ENCODE results near the gene ANKRD23. TPM values are rescaled to one million over a fixed set of nuclear protein-coding genes. Genes with fewer than 3 reads are reported as not detected.
"Not testable (repeated sequence)": the region's sequence is repeated elsewhere in the genome, so short reads cannot be mapped to it uniquely, and the experiment has no call there.

ANKRD23 gene
- total and polyA plus RNA-seq, 7 donors: 0.69 to 5.5 (median 3.8) TPM; not detected in 1

GRCh38 chr2:96866149-96866548, 22.3 kb upstream of the ANKRD23 start:
- peak; percentile 67 for DNase-seq
- Histone ChIP-seq H3K27me3 (no peaks in the 10 kb centered on the region), H3K36me3 (peaks cover 35 to 64% (median 52%) of the 10 kb centered on the region in 4 donors), H3K27ac (peak overlapping the region; percentile 99 to 100 (median 100)), H3K4me3 (peak overlapping the region in 2 of 4 donors; percentile 95 to 98), H3K9me3 (no peaks in the 10 kb centered on the region), H3K4me1 (peaks cover 0 to 71% (median 58%) of the 10 kb centered on the region in 4 donors)
- no peak for TF ChIP-seq CTCF (IDR thresholded peaks at IDR 0.05)
- no peak for TF ChIP-seq EP300 (IDR thresholded peaks at IDR 0.05)
- TF ChIP-seq POLR2A (IDR thresholded peaks at IDR 0.05): no peak
- no peak for TF ChIP-seq POLR2AphosphoS5 (IDR thresholded peaks at IDR 0.05)
- WGBS, 2 donors: 83 to 91% methylated on average over 14 of the region's 14 CpGs
- intact Hi-C loops (cut with DNase I): loop anchor here (10.0 kb wide), 1 partner anchor 331 kb away; the partner anchor contains the start of gene ARID5A

- intact Hi-C loops (cut with DNase I): loop anchor here (10.0 kb wide), 1 partner anchor 331 kb away; the partner anchor contains the start of gene ARID5A
- TF ChIP-seq CTCF (IDR thresholded peaks at IDR 0.05) (no peak), POLR2AphosphoS5 (IDR thresholded peaks at IDR 0.05) (no peak), POLR2A (IDR thresholded peaks at IDR 0.05) (no peak), EP300 (IDR thresholded peaks at IDR 0.05) (no peak)
- Histone ChIP-seq H3K4me1 (peaks cover 0 to 71% (median 60%) of the 10 kb centered on the region in 4 donors), H3K36me3 (peaks cover 39 to 69% (median 57%) of the 10 kb centered on the region in 4 donors), H3K27ac (peak overlapping the region; percentile 38 to 100 (median 100)), H3K4me3 (no peak overlapping the region), H3K27me3 (no peaks in the 10 kb centered on the region), H3K9me3 (no peaks in the 10 kb centered on the region)
- WGBS, 2 donors: 86 to 89% methylated on average over 16 of the region's 16 CpGs
- DNase-seq: peak; percentile 56
Measured at GRCh38 chr2:96865654-96866053, 21.8 kb upstream of the ANKRD23 start.

GRCh38 chr2:96864343-96865091, 20.7 kb upstream of the ANKRD23 start:
- H3K27me3 ChIP-seq: no peaks in the 10 kb centered on the region
- WGBS, 2 donors: 69 to 85% methylated on average over 25 of the region's 25 CpGs
- TF ChIP-seq POLR2AphosphoS5 (IDR thresholded peaks at IDR 0.05): peak in 1 of 4 donors; percentile 6
- TF ChIP-seq CTCF (IDR thresholded peaks at IDR 0.05): no peak
- H3K4me1 ChIP-seq: peaks cover 0 to 75% (median 71%) of the 10 kb centered on the region in 4 donors
- intact Hi-C loops (cut with DNase I): loop anchor here (10.0 kb wide), 1 partner anchor 330 kb away; the partner anchor contains the start of gene ARID5A
- peaks cover 45 to 76% (median 61%) of the 10 kb centered on the region in 4 donors for H3K36me3 ChIP-seq
- no peaks in the 10 kb centered on the region for H3K9me3 ChIP-seq
- DNase-seq: peak; percentile 64
- H3K4me3 ChIP-seq: no peak overlapping the region
- peak overlapping the region; percentile 45 to 100 (median 100) for H3K27ac ChIP-seq

GRCh38 chr2:96863575-96864342, 19.9 kb upstream of the ANKRD23 start:
- intact Hi-C loops (cut with DNase I): loop anchor here (10.0 kb wide), 1 partner anchor 329 kb away; the partner anchor contains the start of gene ARID5A
- whole genome bisulfite sequencing, 2 donors: 88 to 91% methylated on average over 19 of the region's 19 CpGs
- Histone ChIP-seq H3K4me1 (peaks cover 0 to 83% (median 79%) of the 10 kb centered on the region in 4 donors), H3K27me3 (no peaks in the 10 kb centered on the region), H3K4me3 (no peak overlapping the region), H3K36me3 (peaks cover 45 to 76% (median 61%) of the 10 kb centered on the region in 4 donors), H3K27ac (peak overlapping the region; percentile 45 to 100 (median 100)), H3K9me3 (no peaks in the 10 kb centered on the region)
- no peak for TF ChIP-seq EP300 (IDR thresholded peaks at IDR 0.05)
- no peak for TF ChIP-seq POLR2AphosphoS5 (IDR thresholded peaks at IDR 0.05)
- TF ChIP-seq CTCF (IDR thresholded peaks at IDR 0.05): no peak
- TF ChIP-seq POLR2A (IDR thresholded peaks at IDR 0.05): no peak
- peak; percentile 69 for DNase-seq

- 87 to 90% methylated on average over 4 of the region's 4 CpGs for WGBS, 2 donors
- H3K4me1 ChIP-seq: peaks cover 0 to 88% (median 82%) of the 10 kb centered on the region in 4 donors
- H3K9me3 ChIP-seq, H3K27me3 ChIP-seq, DNase-seq, H3K4me3 ChIP-seq: not testable (repeated sequence)
- H3K36me3 ChIP-seq: peaks cover 45 to 76% (median 61%) of the 10 kb centered on the region in 4 donors
- H3K27ac ChIP-seq: peak overlapping the region; percentile 45 to 100 (median 100)
- intact Hi-C loops (cut with DNase I): loop anchor here (10.0 kb wide), 1 partner anchor 328 kb away; the partner anchor contains the start of gene ARID5A
Measured at GRCh38 chr2:96863056-96863455, 19.2 kb upstream of the ANKRD23 start.

All from sigmoid colon (tissue), 7 donors.